ENCODE results near the gene NATD1.

DNA sequence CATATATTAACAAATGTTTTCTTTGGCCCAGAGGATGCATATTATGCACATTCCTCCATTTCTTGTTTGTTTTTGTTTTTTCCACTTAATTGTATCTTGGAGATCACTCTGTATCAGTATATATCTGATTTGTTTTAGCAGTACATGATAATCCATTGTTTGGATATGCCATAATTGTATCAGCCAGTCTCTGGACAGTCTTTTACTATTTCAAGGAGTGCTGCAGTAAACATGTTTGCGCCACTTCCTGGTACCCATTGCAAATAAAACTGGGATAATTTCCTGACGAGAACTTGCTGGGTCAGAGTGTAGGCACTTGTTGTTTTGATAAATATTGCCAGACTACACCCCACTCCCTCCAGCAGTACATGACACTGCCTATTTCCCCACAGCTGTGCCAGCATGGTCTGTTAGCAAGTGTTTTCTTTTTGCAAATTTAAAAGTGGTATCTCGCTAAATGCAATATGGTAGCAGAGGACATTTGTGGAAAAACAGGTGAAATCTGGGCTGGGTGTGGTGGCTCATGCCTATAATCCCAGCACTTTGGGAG lies 34.3 kb downstream of the NATD1 start:
- TF ChIP-seq, protein P1, sequence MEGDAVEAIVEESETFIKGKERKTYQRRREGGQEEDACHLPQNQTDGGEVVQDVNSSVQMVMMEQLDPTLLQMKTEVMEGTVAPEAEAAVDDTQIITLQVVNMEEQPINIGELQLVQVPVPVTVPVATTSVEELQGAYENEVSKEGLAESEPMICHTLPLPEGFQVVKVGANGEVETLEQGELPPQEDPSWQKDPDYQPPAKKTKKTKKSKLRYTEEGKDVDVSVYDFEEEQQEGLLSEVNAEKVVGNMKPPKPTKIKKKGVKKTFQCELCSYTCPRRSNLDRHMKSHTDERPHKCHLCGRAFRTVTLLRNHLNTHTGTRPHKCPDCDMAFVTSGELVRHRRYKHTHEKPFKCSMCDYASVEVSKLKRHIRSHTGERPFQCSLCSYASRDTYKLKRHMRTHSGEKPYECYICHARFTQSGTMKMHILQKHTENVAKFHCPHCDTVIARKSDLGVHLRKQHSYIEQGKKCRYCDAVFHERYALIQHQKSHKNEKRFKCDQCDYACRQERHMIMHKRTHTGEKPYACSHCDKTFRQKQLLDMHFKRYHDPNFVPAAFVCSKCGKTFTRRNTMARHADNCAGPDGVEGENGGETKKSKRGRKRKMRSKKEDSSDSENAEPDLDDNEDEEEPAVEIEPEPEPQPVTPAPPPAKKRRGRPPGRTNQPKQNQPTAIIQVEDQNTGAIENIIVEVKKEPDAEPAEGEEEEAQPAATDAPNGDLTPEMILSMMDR (conservative IDR thresholded peaks at IDR 0.05; ENCODE audit: low read depth in 2 of 2), result no peak
- TF ChIP-seq POLR2AphosphoS5 (IDR thresholded peaks at IDR 0.05; ENCODE audit: low read depth) (no peak), EZH2 (IDR thresholded peaks at IDR 0.05; ENCODE audit: low read depth, unreplicated experiment) (no peak), CREB1 (CRISPR knock-in tag; IDR thresholded peaks at IDR 0.05; ENCODE audit: low read depth) (no peak), EZH2phosphoT487 (IDR thresholded peaks at IDR 0.05; ENCODE audit: unreplicated experiment) (no peak), NANOG (IDR thresholded peaks at IDR 0.05; ENCODE audit: borderline replicate concordance) (no peak), JUNB (IDR thresholded peaks at IDR 0.05; ENCODE audit: unreplicated experiment) (no peak), ZNF114 (CRISPR knock-in tag; IDR thresholded peaks at IDR 0.05) (no peak), STAT1 (IDR thresholded peaks at IDR 0.05; ENCODE audit: unreplicated experiment) (no peak)
- TF ChIP-seq, protein P2, sequence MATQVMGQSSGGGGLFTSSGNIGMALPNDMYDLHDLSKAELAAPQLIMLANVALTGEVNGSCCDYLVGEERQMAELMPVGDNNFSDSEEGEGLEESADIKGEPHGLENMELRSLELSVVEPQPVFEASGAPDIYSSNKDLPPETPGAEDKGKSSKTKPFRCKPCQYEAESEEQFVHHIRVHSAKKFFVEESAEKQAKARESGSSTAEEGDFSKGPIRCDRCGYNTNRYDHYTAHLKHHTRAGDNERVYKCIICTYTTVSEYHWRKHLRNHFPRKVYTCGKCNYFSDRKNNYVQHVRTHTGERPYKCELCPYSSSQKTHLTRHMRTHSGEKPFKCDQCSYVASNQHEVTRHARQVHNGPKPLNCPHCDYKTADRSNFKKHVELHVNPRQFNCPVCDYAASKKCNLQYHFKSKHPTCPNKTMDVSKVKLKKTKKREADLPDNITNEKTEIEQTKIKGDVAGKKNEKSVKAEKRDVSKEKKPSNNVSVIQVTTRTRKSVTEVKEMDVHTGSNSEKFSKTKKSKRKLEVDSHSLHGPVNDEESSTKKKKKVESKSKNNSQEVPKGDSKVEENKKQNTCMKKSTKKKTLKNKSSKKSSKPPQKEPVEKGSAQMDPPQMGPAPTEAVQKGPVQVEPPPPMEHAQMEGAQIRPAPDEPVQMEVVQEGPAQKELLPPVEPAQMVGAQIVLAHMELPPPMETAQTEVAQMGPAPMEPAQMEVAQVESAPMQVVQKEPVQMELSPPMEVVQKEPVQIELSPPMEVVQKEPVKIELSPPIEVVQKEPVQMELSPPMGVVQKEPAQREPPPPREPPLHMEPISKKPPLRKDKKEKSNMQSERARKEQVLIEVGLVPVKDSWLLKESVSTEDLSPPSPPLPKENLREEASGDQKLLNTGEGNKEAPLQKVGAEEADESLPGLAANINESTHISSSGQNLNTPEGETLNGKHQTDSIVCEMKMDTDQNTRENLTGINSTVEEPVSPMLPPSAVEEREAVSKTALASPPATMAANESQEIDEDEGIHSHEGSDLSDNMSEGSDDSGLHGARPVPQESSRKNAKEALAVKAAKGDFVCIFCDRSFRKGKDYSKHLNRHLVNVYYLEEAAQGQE (IDR thresholded peaks at IDR 0.05; ENCODE audit: unreplicated experiment), result no peak
- TF ChIP-seq, protein P3, sequence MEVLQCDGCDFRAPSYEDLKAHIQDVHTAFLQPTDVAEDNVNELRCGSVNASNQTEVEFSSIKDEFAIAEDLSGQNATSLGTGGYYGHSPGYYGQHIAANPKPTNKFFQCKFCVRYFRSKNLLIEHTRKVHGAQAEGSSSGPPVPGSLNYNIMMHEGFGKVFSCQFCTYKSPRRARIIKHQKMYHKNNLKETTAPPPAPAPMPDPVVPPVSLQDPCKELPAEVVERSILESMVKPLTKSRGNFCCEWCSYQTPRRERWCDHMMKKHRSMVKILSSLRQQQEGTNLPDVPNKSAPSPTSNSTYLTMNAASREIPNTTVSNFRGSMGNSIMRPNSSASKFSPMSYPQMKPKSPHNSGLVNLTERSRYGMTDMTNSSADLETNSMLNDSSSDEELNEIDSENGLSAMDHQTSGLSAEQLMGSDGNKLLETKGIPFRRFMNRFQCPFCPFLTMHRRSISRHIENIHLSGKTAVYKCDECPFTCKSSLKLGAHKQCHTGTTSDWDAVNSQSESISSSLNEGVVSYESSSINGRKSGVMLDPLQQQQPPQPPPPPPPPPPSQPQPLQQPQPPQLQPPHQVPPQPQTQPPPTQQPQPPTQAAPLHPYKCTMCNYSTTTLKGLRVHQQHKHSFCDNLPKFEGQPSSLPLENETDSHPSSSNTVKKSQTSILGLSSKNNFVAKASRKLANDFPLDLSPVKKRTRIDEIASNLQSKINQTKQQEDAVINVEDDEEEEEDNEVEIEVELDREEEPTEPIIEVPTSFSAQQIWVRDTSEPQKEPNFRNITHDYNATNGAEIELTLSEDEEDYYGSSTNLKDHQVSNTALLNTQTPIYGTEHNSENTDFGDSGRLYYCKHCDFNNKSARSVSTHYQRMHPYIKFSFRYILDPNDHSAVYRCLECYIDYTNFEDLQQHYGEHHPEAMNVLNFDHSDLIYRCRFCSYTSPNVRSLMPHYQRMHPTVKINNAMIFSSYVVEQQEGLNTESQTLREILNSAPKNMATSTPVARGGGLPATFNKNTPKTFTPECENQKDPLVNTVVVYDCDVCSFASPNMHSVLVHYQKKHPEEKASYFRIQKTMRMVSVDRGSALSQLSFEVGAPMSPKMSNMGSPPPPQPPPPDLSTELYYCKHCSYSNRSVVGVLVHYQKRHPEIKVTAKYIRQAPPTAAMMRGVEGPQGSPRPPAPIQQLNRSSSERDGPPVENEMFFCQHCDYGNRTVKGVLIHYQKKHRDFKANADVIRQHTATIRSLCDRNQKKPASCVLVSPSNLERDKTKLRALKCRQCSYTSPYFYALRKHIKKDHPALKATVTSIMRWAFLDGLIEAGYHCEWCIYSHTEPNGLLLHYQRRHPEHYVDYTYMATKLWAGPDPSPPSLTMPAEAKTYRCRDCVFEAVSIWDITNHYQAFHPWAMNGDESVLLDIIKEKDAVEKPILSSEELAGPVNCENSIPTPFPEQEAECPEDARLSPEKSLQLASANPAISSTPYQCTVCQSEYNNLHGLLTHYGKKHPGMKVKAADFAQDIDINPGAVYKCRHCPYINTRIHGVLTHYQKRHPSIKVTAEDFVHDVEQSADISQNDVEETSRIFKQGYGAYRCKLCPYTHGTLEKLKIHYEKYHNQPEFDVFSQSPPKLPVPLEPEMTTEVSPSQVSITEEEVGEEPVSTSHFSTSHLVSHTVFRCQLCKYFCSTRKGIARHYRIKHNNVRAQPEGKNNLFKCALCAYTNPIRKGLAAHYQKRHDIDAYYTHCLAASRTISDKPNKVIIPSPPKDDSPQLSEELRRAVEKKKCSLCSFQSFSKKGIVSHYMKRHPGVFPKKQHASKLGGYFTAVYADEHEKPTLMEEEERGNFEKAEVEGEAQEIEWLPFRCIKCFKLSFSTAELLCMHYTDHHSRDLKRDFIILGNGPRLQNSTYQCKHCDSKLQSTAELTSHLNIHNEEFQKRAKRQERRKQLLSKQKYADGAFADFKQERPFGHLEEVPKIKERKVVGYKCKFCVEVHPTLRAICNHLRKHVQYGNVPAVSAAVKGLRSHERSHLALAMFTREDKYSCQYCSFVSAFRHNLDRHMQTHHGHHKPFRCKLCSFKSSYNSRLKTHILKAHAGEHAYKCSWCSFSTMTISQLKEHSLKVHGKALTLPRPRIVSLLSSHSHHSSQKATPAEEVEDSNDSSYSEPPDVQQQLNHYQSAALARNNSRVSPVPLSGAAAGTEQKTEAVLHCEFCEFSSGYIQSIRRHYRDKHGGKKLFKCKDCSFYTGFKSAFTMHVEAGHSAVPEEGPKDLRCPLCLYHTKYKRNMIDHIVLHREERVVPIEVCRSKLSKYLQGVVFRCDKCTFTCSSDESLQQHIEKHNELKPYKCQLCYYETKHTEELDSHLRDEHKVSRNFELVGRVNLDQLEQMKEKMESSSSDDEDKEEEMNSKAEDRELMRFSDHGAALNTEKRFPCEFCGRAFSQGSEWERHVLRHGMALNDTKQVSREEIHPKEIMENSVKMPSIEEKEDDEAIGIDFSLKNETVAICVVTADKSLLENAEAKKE (CRISPR knock-in tag; IDR thresholded peaks at IDR 0.05), result no peak

All from GM23338 (cell line).